A673 (cell line): ENCODE data around the gene VAV1.

Experiments used
- EZH2 ChIP-seq: fragments of 200-600 bp; sonication (generic); IDR thresholded peaks from 2 replicates; pipeline ENCODE4 v1.6.1; 2017; ENCODE audit warnings: borderline replicate concordance, low read depth, mild to moderate bottlenecking, mixed read lengths, antibody characterized with exemption, low read length; ENCODE audit not compliant: poor library complexity, severe bottlenecking
- TF ChIP-seq, protein P1 (sequence below): fragments of 300-800, 200-600 bp; sonication (generic); conservative IDR thresholded peaks from 2 replicates; pipeline ENCODE4 v1.5.1; 2017; ENCODE audit warnings: low read depth, mild to moderate bottlenecking, antibody characterized with exemption, low read length, moderate library complexity, mixed read lengths

DNA sequence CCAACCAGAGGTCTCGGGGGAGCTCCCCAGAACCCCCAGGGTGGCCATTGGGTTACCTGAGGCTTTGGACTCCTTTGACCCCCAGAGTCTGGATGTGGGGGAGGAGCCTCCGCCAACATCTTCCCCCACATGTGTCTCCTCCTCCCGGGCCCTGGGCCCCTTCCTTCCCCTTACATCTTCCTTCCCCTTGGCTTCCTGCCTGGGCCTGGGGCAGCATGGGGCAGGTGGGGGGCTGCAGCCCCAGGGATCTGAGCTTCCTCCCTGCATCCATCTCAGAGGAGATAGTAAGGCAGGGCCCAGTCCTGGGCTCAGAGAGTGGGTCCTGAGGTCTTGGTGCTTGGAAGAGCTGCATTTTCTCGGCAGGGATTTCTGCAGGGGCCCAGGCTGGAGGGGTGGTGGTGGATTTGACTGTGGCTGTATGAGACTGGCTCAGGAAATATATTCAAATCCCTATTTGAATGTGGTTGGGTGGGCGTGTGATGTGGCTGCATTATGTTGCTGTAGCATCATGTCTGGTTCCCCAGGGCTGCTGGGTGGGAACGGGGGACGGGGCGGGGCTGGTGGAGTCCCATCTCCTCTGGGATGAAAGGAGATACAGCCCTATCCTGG lies 919 bp downstream of the VAV1 start:
- no peak for TF ChIP-seq EZH2
- TF ChIP-seq, protein P1, sequence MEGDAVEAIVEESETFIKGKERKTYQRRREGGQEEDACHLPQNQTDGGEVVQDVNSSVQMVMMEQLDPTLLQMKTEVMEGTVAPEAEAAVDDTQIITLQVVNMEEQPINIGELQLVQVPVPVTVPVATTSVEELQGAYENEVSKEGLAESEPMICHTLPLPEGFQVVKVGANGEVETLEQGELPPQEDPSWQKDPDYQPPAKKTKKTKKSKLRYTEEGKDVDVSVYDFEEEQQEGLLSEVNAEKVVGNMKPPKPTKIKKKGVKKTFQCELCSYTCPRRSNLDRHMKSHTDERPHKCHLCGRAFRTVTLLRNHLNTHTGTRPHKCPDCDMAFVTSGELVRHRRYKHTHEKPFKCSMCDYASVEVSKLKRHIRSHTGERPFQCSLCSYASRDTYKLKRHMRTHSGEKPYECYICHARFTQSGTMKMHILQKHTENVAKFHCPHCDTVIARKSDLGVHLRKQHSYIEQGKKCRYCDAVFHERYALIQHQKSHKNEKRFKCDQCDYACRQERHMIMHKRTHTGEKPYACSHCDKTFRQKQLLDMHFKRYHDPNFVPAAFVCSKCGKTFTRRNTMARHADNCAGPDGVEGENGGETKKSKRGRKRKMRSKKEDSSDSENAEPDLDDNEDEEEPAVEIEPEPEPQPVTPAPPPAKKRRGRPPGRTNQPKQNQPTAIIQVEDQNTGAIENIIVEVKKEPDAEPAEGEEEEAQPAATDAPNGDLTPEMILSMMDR = no peak
